ENCODE data around the gene SLC46A3. TPM values are rescaled to one million over a fixed set of nuclear protein-coding genes. Genes with fewer than 3 reads are reported as not detected.

The SLC46A3 gene
- total RNA-seq, 1 donor from 2014 or later, result 7.7 TPM

DNA sequence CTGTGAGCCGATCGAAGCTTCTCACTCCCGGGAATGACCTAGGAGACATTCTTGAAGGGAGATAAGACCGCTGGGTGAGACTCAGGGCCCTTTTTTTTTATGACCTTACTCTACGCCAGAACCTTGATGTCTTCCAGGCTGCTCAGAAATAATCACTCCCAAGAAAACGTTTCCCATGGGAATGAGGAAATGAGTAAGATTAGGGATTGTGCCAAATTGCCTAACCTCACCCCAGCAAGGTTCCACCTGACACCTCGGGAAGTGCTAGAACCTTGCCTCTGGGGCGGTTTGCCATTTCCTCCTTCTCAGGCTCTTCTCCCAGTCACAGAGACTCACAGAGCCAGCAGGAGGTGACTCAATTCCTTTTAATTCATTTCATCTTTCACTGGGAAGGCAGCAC lies 2.3 kb downstream of the SLC46A3 start:
- Mint-ChIP-seq H3K9me3 (ENCODE audit: unreplicated experiment) (no peaks in the 10 kb centered on the region), H3K4me3 (ENCODE audit: unreplicated experiment) (no peak overlapping the region), H3K36me3 (ENCODE audit: low read depth, unreplicated experiment) (no peaks in the 10 kb centered on the region), H3K27me3 (ENCODE audit: unreplicated experiment) (peaks cover 4% of the 10 kb centered on the region), H3K4me1 (ENCODE audit: unreplicated experiment) (peaks cover 24% of the 10 kb centered on the region), H3K27ac (ENCODE audit: unreplicated experiment) (no peak overlapping the region)
- TF ChIP-seq, protein P1, sequence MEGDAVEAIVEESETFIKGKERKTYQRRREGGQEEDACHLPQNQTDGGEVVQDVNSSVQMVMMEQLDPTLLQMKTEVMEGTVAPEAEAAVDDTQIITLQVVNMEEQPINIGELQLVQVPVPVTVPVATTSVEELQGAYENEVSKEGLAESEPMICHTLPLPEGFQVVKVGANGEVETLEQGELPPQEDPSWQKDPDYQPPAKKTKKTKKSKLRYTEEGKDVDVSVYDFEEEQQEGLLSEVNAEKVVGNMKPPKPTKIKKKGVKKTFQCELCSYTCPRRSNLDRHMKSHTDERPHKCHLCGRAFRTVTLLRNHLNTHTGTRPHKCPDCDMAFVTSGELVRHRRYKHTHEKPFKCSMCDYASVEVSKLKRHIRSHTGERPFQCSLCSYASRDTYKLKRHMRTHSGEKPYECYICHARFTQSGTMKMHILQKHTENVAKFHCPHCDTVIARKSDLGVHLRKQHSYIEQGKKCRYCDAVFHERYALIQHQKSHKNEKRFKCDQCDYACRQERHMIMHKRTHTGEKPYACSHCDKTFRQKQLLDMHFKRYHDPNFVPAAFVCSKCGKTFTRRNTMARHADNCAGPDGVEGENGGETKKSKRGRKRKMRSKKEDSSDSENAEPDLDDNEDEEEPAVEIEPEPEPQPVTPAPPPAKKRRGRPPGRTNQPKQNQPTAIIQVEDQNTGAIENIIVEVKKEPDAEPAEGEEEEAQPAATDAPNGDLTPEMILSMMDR (IDR thresholded peaks at IDR 0.05; ENCODE audit: unreplicated experiment), result no peak
- no peak for DNase-seq (ENCODE audit: low spot score)

DNA sequence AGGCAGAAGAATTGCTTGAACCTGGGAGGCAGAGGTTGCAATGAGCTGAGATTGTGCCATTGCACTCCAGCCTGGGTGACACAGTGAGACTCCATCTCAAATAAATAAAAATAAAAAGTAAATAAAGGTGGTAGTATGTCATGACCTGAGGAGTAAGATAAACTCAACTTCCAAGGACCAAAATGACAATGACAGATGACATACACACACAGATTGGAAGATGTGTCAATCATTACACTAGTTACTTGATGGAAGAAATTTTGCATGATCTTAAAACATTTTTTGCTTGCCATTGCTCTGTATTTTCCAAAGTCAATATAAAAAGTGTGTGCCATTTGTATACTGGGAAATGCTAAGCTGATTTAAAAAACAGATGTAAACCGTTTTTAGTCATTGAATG lies 4.1 kb downstream of the SLC46A3 start:
- H3K27ac Mint-ChIP-seq (ENCODE audit: unreplicated experiment), result no peak overlapping the region
- no peaks in the 10 kb centered on the region for H3K9me3 Mint-ChIP-seq (ENCODE audit: unreplicated experiment)
- DNase-seq (ENCODE audit: low spot score), result no peak
- H3K4me1 Mint-ChIP-seq (ENCODE audit: unreplicated experiment), result peaks cover 24% of the 10 kb centered on the region
- TF ChIP-seq, protein P1 (IDR thresholded peaks at IDR 0.05; ENCODE audit: unreplicated experiment), result no peak
- no peak overlapping the region for H3K4me3 Mint-ChIP-seq (ENCODE audit: unreplicated experiment)
- H3K27me3 Mint-ChIP-seq (ENCODE audit: unreplicated experiment), result peaks cover 4% of the 10 kb centered on the region
- no peaks in the 10 kb centered on the region for H3K36me3 Mint-ChIP-seq (ENCODE audit: low read depth, unreplicated experiment)

DNA sequence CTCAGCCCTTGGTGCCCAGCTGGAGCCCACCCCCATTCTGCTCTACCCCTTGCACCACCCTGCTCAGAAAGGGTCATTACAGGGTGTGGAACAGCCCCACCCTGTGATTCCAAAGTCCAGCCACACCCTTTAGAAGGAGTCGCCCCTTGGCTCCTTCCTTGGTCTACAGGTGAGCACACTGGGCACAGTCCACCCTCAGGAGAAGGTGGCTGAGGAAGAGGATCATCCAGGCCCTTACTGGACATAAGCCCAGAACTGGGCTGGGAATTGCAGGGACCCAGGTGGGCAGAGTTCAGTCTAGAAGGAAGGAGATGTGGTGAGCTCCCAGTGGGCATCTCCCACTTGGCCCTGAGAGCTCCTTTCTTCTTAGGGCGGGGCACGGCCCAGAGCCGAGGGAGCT lies 8.6 kb downstream of the SLC46A3 start:
- no peak for DNase-seq (ENCODE audit: low spot score)
- H3K9me3 Mint-ChIP-seq (ENCODE audit: unreplicated experiment), result no peaks in the 10 kb centered on the region
- peaks cover 2% of the 10 kb centered on the region for H3K27me3 Mint-ChIP-seq (ENCODE audit: unreplicated experiment)
- no peak overlapping the region for H3K4me3 Mint-ChIP-seq (ENCODE audit: unreplicated experiment)
- TF ChIP-seq, protein P1 (IDR thresholded peaks at IDR 0.05; ENCODE audit: unreplicated experiment), result no peak
- H3K27ac Mint-ChIP-seq (ENCODE audit: unreplicated experiment), result no peak overlapping the region
- no peaks in the 10 kb centered on the region for H3K36me3 Mint-ChIP-seq (ENCODE audit: low read depth, unreplicated experiment)
- no peaks in the 10 kb centered on the region for H3K4me1 Mint-ChIP-seq (ENCODE audit: unreplicated experiment)

DNA sequence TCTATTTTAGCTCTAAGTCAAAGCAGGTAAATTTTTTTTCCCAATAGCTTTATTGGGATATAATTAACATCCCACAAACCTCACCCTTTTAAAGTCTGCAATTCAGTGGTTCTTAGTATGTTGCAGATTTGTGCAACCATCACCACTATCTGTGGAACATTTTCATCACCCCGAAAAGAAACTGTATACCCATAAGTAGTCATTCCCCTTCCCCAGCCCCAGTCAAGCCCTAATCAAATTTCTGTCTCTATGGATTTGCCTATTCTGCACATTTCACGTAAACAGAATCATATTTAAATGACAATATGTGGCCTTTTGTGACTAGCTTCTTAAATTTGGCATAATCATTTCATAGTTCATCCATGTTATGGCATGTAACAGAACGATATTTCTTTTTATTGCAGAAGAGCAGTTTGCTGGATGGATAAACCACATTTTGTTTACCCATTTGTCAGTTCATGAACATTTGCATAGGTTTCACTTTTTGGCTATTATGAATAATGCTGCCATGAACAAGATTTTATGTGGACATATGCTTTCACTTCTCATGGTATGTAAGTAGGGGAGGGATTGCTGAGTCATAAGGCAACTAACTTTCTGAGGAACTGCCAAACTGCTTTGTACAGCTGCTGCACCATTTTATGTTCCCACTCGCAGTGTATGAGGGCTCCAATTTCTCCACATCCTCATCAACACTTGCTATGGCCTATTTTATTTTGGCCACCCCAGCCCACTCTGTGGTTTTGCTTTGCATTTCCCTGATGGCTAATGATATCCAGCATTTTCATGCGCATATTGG lies 10.9 kb downstream of the SLC46A3 start:
- TF ChIP-seq, protein P1 (IDR thresholded peaks at IDR 0.05; ENCODE audit: unreplicated experiment), result no peak
- peaks cover 3% of the 10 kb centered on the region for H3K36me3 Mint-ChIP-seq (ENCODE audit: low read depth, unreplicated experiment)
- H3K4me3 Mint-ChIP-seq (ENCODE audit: unreplicated experiment), result no peak overlapping the region
- no peaks in the 10 kb centered on the region for H3K27me3 Mint-ChIP-seq (ENCODE audit: unreplicated experiment)
- no peak for DNase-seq (ENCODE audit: low spot score)
- H3K4me1 Mint-ChIP-seq (ENCODE audit: unreplicated experiment), result peaks cover 12% of the 10 kb centered on the region
- no peaks in the 10 kb centered on the region for H3K9me3 Mint-ChIP-seq (ENCODE audit: unreplicated experiment)
- H3K27ac Mint-ChIP-seq (ENCODE audit: unreplicated experiment), result no peak overlapping the region

DNA sequence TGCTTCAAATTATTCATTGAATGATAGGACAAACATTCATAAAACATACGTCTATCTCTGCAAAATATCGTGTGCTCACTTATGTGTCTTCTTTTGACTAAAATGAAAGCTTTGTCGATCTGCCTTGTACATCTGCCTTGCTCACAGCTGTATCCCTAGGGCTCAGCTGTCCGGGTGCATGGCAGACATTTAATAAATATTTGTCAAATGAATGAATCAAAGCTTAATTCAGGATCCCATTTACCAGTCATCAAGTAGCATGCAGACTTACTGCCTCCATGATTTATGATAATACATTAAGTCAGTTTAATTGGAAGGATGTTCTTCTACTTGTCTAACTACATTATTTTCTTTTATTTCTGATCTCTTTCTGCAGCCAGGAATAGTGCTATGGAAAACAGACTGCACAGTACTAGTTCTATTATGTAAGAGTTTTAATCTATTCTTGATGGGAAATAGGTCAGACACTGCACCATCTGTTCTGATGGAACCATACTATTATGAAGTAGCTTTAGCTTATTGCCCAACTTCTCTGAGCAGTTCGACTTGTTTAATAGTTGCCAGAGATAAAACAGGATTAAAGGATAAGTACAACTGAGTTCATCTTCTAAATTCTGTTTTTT lies 13.2 kb downstream of the SLC46A3 start:
- Mint-ChIP-seq H3K9me3 (ENCODE audit: unreplicated experiment) (no peaks in the 10 kb centered on the region), H3K4me3 (ENCODE audit: unreplicated experiment) (no peak overlapping the region), H3K27me3 (ENCODE audit: unreplicated experiment) (no peaks in the 10 kb centered on the region), H3K27ac (ENCODE audit: unreplicated experiment) (no peak overlapping the region), H3K4me1 (ENCODE audit: unreplicated experiment) (peaks cover 12% of the 10 kb centered on the region), H3K36me3 (ENCODE audit: low read depth, unreplicated experiment) (peaks cover 3% of the 10 kb centered on the region)
- TF ChIP-seq, protein P1 (IDR thresholded peaks at IDR 0.05; ENCODE audit: unreplicated experiment), result no peak
- no peak for DNase-seq (ENCODE audit: low spot score)
